Measurements from ENCODE around the gene ABCC8.

Gene ABCC8

DNA sequence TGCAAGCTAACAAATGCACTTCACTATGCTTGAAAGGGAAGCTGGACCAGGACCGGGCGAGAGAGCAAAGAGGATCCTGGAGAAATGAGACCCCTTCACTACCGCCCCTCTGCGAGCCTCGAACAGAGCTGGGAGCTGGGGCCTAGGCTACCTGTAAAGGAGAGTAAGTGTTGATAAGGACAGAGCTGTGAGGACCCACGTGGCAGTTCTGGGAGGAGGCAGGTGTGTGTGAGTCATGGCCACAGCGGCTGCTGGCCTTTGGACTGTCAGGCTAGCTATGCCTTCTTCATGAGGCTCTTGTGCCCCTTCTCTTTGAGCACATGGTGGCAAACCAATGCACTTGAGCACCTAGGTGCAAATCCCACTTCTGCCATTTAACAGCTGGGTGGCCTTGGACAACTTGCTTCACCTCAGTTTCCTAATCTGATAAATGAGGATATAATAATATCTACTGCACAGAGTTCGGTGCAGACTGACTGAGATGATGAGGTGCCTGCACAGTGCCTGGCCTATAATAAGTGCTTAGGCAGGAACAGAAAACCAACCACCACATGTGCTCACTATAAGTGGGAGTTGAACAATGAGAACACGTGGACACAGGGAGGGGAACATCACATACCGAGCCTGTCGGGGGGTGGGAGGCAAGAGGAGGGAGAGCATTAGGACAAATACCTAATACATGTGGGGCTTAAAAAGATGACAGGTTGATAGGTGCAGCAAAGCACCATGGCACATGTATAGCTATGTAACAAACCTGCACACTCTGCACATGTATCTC lies 52.9 kb downstream of the ABCC8 start:
- TF ChIP-seq, protein P1, sequence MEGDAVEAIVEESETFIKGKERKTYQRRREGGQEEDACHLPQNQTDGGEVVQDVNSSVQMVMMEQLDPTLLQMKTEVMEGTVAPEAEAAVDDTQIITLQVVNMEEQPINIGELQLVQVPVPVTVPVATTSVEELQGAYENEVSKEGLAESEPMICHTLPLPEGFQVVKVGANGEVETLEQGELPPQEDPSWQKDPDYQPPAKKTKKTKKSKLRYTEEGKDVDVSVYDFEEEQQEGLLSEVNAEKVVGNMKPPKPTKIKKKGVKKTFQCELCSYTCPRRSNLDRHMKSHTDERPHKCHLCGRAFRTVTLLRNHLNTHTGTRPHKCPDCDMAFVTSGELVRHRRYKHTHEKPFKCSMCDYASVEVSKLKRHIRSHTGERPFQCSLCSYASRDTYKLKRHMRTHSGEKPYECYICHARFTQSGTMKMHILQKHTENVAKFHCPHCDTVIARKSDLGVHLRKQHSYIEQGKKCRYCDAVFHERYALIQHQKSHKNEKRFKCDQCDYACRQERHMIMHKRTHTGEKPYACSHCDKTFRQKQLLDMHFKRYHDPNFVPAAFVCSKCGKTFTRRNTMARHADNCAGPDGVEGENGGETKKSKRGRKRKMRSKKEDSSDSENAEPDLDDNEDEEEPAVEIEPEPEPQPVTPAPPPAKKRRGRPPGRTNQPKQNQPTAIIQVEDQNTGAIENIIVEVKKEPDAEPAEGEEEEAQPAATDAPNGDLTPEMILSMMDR (IDR thresholded peaks at IDR 0.05) = no peak

DNA sequence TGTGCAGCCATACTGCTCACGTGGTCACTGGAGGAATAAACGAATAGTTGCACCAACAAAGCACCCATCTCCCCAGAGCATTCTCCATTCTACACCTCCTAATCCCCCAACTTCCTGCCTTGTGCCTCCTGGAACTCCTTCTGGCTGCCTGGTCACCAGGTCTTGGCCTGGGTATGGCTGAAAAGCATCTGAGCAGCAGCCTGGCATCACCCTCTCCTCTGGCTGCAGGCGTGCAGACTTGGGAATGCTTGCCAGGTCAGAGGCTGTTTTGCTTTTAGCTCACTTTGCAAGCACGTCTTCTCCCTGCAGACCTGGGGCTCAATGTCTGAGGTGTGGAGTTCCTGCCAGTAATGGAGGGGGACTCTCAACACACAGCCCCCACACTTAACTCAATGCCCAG lies 54.9 kb downstream of the ABCC8 start:
- TF ChIP-seq, protein P1 (IDR thresholded peaks at IDR 0.05) = no peak

DNA sequence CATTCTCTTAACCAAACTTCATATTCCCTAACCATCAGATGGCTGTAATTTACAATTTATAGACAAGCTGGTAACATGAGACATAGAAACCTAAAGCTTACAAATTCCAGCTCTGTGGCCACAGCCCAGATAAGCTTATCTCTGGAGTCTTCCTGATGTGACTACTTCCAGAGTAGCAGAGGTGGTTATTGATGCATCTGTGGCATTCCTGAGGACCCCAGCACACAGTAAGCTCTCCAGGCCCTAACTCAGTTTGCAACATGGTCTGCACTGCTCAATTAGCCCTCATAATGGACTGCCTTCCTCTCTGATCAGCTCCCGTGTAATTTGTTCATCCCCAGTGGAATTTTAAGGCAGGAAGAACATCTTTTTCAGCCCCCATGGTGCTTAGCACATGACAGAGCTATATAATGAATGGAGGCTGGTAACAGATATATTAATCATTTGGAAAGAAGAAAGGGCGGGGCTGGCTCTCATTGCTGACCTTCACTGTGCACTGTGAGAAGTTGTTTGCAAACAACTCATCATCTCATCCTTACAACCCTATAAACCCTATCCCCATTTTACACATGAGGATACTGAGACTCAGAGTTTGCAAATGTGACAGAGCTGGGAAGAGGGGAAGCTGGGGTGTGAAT lies 58.1 kb downstream of the ABCC8 start:
- TF ChIP-seq, protein P1 (IDR thresholded peaks at IDR 0.05) = no peak

DNA sequence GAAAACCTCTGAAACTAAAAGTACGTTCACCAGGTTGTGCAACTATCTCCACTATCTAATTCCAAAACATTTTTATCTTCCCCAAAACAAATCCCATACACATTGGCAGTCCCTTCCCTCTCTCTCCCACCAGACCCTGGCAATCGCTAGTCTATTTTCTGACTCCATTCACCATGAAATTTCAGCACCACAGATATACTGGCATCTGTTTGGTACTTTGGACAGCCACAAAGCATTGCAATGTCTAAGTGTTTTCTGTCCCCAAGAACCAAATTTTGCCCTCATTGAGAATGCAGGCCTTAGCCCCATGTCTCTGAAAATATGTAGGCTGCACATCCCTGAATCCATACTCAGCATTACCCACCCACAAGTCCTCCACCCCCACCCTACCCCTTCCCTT lies 60.2 kb downstream of the ABCC8 start:
- TF ChIP-seq, protein P1 (IDR thresholded peaks at IDR 0.05) = no peak

DNA sequence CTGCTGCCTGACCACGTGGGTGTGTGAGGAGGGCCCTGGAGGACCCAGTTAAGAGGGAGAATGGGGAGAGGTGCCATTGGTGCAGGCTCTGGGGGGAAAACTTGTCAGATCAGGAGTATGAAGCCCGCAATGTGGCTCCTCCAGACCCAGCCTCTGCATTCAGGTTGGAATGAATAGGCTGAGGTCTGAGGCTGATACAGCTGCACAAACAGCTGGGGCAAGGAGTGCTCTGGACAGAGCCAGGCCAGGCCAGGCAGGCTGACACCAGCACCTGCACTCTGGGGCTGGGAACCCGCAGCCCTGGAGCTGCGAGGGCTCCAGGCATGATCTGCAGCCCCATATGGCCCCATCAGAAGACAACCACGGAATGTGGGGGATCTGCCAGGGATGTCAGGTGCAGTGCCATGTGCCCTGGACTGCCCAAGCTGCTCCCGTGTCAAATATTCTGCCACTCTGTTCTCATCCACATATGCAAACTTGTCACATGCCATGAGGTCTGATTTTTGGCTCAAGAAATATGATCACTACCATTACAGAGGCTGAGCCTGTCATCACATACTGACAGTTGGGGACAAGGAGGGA lies 61.0 kb downstream of the ABCC8 start:
- TF ChIP-seq, protein P1 (IDR thresholded peaks at IDR 0.05) = no peak

DNA sequence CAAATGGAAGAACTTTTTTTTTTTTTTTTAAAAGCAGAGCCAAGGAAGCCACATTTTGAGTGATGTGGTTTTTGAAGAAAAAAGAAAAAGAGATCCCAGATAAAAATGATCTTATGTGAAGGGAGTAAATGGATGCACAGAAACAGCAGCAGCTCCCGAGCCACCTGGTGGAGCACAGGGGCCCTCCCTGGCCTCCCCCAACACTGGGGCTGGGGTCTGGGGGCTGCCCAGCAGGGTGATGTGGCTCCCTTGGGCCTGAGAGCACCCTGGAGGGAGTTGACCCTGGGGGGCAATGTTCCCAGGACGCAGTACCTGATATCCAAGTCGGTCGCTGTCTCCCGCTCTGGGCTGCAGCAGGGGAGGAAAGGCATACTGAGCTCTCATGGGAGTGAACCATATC lies 61.7 kb downstream of the ABCC8 start:
- TF ChIP-seq, protein P1 (IDR thresholded peaks at IDR 0.05) = no peak

DNA sequence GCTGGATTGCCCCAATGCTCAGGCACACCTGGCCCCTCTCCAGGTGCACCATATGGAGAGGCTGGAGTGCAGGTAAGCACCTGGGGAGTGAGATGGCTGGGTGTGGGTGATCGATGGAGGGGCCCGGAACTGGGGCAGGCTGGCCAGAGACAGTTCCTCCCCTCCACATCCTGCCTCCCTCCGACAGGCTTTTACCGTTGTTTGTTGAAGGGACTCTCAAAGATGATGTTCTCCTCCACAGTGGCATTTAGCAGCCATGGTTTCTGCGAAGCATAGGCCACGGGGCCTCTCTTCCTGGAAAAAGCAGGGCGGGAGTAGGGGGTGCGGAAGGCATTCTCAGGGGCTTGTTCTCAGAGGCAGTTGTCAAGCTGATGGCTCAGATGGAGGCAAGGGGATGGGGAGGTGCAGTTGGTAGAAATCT lies 62.3 kb downstream of the ABCC8 start:
- TF ChIP-seq, protein P1 (IDR thresholded peaks at IDR 0.05) = no peak

All from LNCAP (cell line).